ENCODE results near the gene MTUS2. TPM values are rescaled to one million over a fixed set of nuclear protein-coding genes. Genes with fewer than 3 reads are reported as not detected.

Gene MTUS2
- total RNA-seq, 1 experiment from 2014 or later = 0.35 TPM

GRCh38 chr13:29104461-29104860 lies 284.3 kb downstream of the MTUS2 start:
- Histone ChIP-seq H3K27me3 (ENCODE audit: insufficient read depth, low read length) (no peaks in the 10 kb centered on the region), H2BK120ac (ENCODE audit: low read depth, low read length, poor library complexity, severe bottlenecking) (no peak overlapping the region), H4K8ac (replicated peaks; ENCODE audit: insufficient read length, low read depth, low read length) (no peak overlapping the region), H3K79me2 (ENCODE audit: insufficient read depth, low read length) (no peaks in the 10 kb centered on the region), H3K14ac (ENCODE audit: insufficient read depth, low read length) (no peak overlapping the region), H3K9ac (ENCODE audit: extremely low read depth, insufficient read length, low read length) (no peak overlapping the region), H3K23me2 (ENCODE audit: insufficient read length, low read depth, low read length, poor library complexity, severe bottlenecking) (no peaks in the 10 kb centered on the region), H3K4me1 (ENCODE audit: insufficient read depth, low read length) (no peaks in the 10 kb centered on the region), H2BK12ac (ENCODE audit: insufficient read length, low read depth, low read length) (no peak overlapping the region), H3K56ac (ENCODE audit: insufficient read length, low read depth, low read length) (no peak overlapping the region), H3K79me1 (ENCODE audit: insufficient read depth, low read depth, low read length, poor library complexity, severe bottlenecking) (no peaks in the 10 kb centered on the region), H3K27ac (ENCODE audit: insufficient read length, low read depth, low read length) (no peak overlapping the region), H2BK15ac (ENCODE audit: low read depth, low read length) (no peak overlapping the region), H3K9me3 (ENCODE audit: control insufficient read depth, low read depth, low read length) (no peaks in the 10 kb centered on the region), H3K4ac (ENCODE audit: low read depth, low read length) (no peak overlapping the region), H2BK5ac (ENCODE audit: insufficient read length, low read length) (no peak overlapping the region), H2AK5ac (ENCODE audit: insufficient read length, low read length) (no peak overlapping the region), H3K4me2 (ENCODE audit: insufficient read depth, insufficient read length, low read length) (no peak overlapping the region), H4K5ac (ENCODE audit: insufficient read length, low read depth, low read length) (no peak overlapping the region), H2AFZ (ENCODE audit: low read length) (no peak overlapping the region), H3K23ac (ENCODE audit: insufficient read length, low read depth, low read length) (no peak overlapping the region), H3T11ph (ENCODE audit: low read length) (no peak overlapping the region), H3K18ac (ENCODE audit: insufficient read length, low read depth, low read length) (no peak overlapping the region), H2BK20ac (ENCODE audit: low read depth, low read length, poor library complexity, severe bottlenecking) (no peak overlapping the region), H4K91ac (ENCODE audit: insufficient read length, low read depth, low read length) (no peak overlapping the region), H4K20me1 (ENCODE audit: control insufficient read depth, insufficient read depth, insufficient read length) (no peaks in the 10 kb centered on the region)
- Mint-ChIP-seq H3K9me3 (peaks cover 0 to 2% of the 10 kb centered on the region in 2 experiments; a peak in 1 of 5 replicates), H3K36me3 (ENCODE audit: insufficient read depth in 1 of 3, low read depth in 3 of 3) (no peaks in the 10 kb centered on the region), H3K27me3 (ENCODE audit: low read depth) (no peaks in the 10 kb centered on the region; the same call in 1 of the 2 replicates), H3K4me1 (peaks cover 2% of the 10 kb centered on the region in 2 experiments), H3K4me3 (no peak overlapping the region), H3K27ac (no peak overlapping the region)
- no peak for TF ChIP-seq CTCF (conservative IDR thresholded peaks at IDR 0.05)
- DNase-seq = no peak
- WGBS (ENCODE audit: extremely low coverage, insufficient read length, low lambda C conversion rate) = no CpG with 5 or more reads among the region's 8 CpGs

All from H9 (cell line).